Activated naive CD8-positive, alpha-beta T cell treated with anti-CD3 and anti-CD28 coated beads, Interleukin-2, amount 10 ng/mL, durations not matched to agents 7 days and 5 days (primary cell): ENCODE measurements around the gene CDC25C. TPM values are rescaled to one million over a fixed set of nuclear protein-coding genes. Genes with fewer than 3 reads are reported as not detected.

Source experiments
- ATAC-seq: fragments of 150-1000 bp; cut with Tn5 transposase; one replicate; pipeline ENCODE4 v1.10.0; 2021; ENCODE audit warnings: low read depth, moderate library complexity
- POLR2A ChIA-PET: fragments of 350-600 bp; sonication (Branson Sonifier 250); formaldehyde crosslinking; loops from one replicate; lab custom pipeline; 2021; ENCODE audit warnings: antibody characterized with exemption; lab: Charles Lee
- DNase-seq: peaks from one replicate; pipeline ENCODE4 v3.0.0; 2021
- H3K27ac Mint-ChIP-seq: one replicate; pipeline ENCODE4 v1.8.0; 2022; ENCODE audit warnings: mild to moderate bottlenecking, mixed read lengths
- H3K27me3 Mint-ChIP-seq: one replicate; pipeline ENCODE4 v1.8.0; 2022; ENCODE audit warnings: mild to moderate bottlenecking, moderate library complexity, mixed read lengths
- H3K36me3 Mint-ChIP-seq: one replicate; pipeline ENCODE4 v1.8.0; 2021; ENCODE audit warnings: mild to moderate bottlenecking, mixed read lengths
- H3K4me1 Mint-ChIP-seq: one replicate; pipeline ENCODE4 v1.8.0; 2021; ENCODE audit warnings: mixed read lengths
- H3K4me3 Mint-ChIP-seq: one replicate; pipeline ENCODE4 v1.8.0; 2022; ENCODE audit warnings: mild to moderate bottlenecking, moderate library complexity, mixed read lengths
- H3K9me3 Mint-ChIP-seq: one replicate; pipeline ENCODE4 v1.8.0; 2021; ENCODE audit warnings: mixed read lengths
- total RNA-seq, 2 experiments: library from RNA; stranded (reverse); gene quantifications; one replicate each; pipeline ENCODE4 v1.2.3, GENCODE V29; 2021

CDC25C gene
- total RNA-seq, 2 experiments from 2014 or later: 11.9 to 13.2 TPM

DNA sequence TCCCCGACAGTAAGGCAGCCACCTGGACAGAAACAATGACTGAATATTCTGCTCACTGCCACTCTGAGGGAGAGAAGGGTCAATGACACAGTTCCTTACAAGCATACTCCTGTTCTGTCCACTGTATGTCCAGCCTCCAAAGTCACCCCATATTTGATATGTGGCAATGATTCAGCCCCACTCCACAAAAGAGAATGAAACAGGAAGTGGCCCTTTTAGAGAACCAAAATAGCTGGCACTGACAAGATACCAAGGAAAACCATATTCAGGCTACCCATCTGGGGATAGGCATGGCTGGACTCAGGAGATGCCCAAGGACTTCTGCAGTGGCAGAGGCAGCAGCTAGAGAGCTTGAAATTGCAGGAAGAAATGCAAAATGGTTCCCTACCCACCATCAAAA, 44.4 kb downstream of the CDC25C start:
- ATAC-seq: no peak
- Mint-ChIP-seq H3K27ac (no peak overlapping the region), H3K36me3 (peaks cover 17% of the 10 kb centered on the region), H3K4me1 (no peaks in the 10 kb centered on the region), H3K4me3 (no peak overlapping the region), H3K27me3 (no peaks in the 10 kb centered on the region), H3K9me3 (no peaks in the 10 kb centered on the region)
- POLR2A ChIA-PET: no interaction called here
- no peak for DNase-seq

DNA sequence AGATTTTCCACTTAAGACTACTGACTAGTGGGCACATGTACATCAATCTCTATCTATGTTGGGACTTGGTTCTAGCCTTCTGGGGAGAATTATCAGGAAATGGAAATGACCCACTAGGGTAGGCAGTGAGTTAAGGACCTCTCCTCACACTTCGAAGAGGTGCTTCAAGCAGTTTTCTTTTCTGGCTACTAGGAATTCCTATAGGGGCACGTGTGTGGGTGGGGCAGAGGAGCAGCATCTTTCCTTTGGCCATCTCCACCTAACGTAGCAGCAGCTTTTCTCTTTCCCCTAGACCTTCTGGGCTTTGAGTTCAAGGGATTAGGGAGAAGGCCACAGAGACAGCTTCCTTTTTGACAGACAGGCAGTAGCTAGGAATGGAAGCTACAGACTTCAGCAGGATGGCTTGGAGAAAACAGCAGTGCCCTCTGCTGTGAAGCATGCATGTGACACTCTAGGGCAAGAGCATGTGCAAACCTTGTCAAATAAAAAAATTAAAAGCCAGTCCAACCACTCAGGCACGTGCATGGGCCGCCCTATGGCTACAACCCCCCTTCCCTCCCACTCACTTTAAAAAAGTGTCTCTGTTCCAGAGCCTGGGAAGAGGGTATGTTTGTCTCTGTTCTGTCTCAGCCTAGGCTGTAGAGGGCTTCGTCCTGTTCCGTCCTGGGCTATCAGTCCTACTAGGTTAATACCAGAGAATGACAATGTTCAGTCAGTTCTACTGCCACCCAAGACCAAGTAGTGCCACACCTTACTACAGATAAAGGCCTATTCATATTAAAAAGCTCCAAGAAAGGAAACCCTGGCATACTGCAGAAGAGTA, 48.5 kb downstream of the CDC25C start:
- H3K4me3 Mint-ChIP-seq: no peak overlapping the region
- POLR2A ChIA-PET: no interaction called here
- no peaks in the 10 kb centered on the region for H3K4me1 Mint-ChIP-seq
- peak; percentile 67 for ATAC-seq
- H3K9me3 Mint-ChIP-seq: no peaks in the 10 kb centered on the region
- no peak overlapping the region for H3K27ac Mint-ChIP-seq
- H3K27me3 Mint-ChIP-seq: no peaks in the 10 kb centered on the region
- no peak for DNase-seq
- H3K36me3 Mint-ChIP-seq: peaks cover 9% of the 10 kb centered on the region

DNA sequence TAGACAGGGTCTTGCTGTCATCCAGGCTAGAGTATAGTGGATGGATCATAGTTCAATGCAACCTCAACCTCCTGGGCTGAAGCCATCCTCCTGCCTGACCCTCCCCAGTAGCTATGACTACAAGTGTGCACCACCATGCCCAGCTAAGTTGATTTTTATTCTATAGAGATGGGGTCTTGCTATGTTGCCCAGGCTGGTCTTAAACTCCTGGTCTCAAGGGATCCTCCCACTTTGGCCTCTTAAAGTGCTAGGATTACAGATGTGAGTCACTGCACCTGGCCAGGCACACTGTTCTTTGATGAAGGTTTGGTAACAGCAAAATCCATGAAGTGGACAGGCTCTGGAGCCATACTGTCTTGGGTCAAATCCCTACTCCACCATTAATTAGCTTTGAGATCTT, 50.7 kb downstream of the CDC25C start:
- POLR2A ChIA-PET: no interaction called here
- Mint-ChIP-seq H3K27me3 (peaks cover 2% of the 10 kb centered on the region), H3K27ac (no peak overlapping the region), H3K4me3 (no peak overlapping the region), H3K4me1 (peaks cover 3% of the 10 kb centered on the region), H3K36me3 (peaks cover 7% of the 10 kb centered on the region), H3K9me3 (no peaks in the 10 kb centered on the region)
- ATAC-seq: no peak
- DNase-seq: no peak

DNA sequence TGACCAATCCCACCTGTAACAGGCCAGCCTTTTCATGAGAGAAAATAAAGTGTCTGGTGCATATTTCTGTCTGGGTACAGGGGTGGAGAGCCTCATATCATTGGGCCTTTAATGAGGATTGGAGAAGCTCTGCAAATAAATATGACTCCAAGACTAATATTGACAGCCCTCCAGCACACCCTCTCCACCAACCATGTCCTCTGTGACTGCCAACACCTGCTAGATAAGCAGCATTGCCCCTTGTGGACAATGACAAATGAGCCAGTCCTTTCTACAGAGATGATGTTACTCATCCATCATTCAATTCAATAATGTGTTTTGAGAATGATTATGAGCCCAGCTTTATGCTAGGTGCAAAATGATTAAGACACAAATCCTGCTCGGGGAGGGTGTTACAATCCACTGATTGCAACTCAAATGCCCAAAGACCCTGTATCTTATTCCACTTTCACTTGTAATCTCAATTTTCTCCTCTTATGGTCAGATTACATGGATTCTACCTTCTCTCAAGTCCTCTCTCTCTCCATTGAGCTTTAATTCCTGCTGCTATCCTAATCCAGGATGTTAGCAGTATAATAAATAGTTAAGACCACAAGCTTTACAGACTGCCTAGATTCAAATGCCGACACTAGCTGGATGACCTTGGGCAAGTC, 55.1 kb downstream of the CDC25C start:
- DNase-seq (no peak), ATAC-seq (no peak)
- Mint-ChIP-seq H3K4me3 (no peak overlapping the region), H3K9me3 (no peaks in the 10 kb centered on the region), H3K4me1 (peaks cover 8% of the 10 kb centered on the region), H3K27me3 (peaks cover 18% of the 10 kb centered on the region), H3K36me3 (no peaks in the 10 kb centered on the region), H3K27ac (no peak overlapping the region)
- POLR2A ChIA-PET: interaction anchor here (1.3 to 1.5 kb wide), 2 partner anchors 20 to 77 kb away, joined by 3 to 4 read pairs; no protein-coding TSS in a partner anchor

DNA sequence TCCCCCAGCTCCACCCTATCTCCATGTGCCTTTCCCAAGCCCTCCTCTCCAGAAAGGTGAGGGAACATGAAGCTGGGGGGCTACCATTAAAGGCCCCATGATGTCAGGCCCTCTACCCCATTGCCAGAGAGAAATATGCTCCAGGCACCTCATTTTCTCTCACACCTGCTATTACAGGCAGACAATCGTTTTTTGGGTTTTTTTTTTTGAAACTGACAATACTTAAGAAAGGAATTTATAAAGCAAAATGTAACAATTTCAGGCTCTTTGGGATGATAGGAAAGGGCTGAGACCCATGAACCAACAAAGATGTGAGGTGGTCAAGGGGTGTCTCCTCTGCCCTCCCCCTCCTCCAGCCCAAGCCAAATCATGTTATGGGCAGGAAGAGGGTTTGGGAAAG, 55.7 kb downstream of the CDC25C start:
- H3K9me3 Mint-ChIP-seq: no peaks in the 10 kb centered on the region
- POLR2A ChIA-PET: interaction anchor here (1.3 to 1.5 kb wide), 2 partner anchors 20 to 78 kb away, joined by 3 to 4 read pairs; no protein-coding TSS in a partner anchor
- H3K36me3 Mint-ChIP-seq: no peaks in the 10 kb centered on the region
- DNase-seq: no peak
- H3K27ac Mint-ChIP-seq: no peak overlapping the region
- no peak for ATAC-seq
- H3K4me3 Mint-ChIP-seq: no peak overlapping the region
- H3K27me3 Mint-ChIP-seq: peaks cover 18% of the 10 kb centered on the region
- peaks cover 8% of the 10 kb centered on the region for H3K4me1 Mint-ChIP-seq

DNA sequence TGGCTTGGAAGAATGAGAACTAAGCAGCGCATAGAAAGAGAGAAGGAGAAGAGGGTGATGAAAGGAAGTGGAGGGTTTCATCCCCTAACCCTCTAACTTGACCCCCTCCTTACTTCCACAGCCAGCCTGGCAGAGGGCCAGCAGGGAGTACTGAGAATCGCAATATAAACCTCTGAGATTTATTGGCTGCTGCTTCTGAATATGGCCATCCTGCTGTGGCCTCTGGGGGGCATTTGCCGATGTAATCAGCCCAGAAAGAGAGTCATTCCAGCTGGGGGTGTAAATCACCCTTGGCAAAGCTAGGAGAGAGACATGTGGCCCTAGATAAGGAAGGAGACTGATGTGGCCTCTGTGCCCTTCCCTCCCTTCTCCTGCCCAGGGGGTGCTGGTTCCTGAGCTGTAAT, 56.2 kb downstream of the CDC25C start:
- no peaks in the 10 kb centered on the region for H3K36me3 Mint-ChIP-seq
- ATAC-seq: no peak
- no peak overlapping the region for H3K27ac Mint-ChIP-seq
- H3K4me3 Mint-ChIP-seq: no peak overlapping the region
- POLR2A ChIA-PET: interaction anchor here (0.5 to 1.5 kb wide), 3 partner anchors 16 to 78 kb away, joined by 3 to 4 read pairs (median 3); no protein-coding TSS in a partner anchor
- H3K27me3 Mint-ChIP-seq: peaks cover 18% of the 10 kb centered on the region
- peaks cover 8% of the 10 kb centered on the region for H3K4me1 Mint-ChIP-seq
- H3K9me3 Mint-ChIP-seq: no peaks in the 10 kb centered on the region
- DNase-seq: no peak

DNA sequence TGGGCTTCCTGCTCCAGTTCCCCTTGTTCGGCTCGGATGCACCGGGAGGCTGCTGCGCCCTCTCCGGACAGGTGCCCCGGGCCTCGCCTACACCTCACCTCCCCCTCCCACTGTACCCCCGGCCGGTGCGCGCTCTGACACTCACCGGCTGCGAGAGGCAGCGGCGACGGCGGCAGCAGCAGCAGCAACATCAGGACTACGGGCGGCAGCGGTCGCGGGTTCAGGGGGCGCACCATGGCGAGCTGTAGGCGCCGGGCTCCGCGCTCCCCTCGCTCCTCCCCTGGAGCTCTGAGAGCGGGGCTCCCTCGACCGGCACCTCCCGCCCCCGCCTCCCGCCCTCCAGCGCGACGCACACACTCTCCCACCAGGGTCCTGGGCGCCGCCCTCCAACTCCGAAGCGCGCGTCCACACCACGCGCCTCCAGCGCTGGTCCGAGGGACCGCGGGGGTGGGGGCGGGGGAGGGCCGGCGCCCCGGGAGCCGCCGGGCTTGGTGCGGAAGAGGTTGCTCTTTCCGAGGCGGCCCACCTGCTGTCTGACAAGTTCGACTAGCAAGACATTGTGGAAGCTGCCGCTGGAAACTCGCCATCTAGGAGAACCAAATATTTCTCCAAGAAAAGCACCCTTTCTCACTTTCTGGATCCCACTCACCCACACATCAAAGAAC, 57.3 kb downstream of the CDC25C start, which contains the start of gene GFRA3:
GFRA3 (minus strand) TSS at position 433 of the 665 bp plus-strand sequence; CDS start at position 236, 197 bp downstream.
- POLR2A ChIA-PET: no interaction called here
- Mint-ChIP-seq H3K4me3 (peak within 1 kb of the TSS; percentile 65), H3K36me3 (no peaks in the 10 kb centered on the region), H3K9me3 (no peaks in the 10 kb centered on the region), H3K4me1 (peaks cover 8% of the 10 kb centered on the region), H3K27me3 (peaks cover 18% of the 10 kb centered on the region), H3K27ac (no peak within 1 kb of the TSS)
- peak; percentile 70 for ATAC-seq
- peak; percentile 47 for DNase-seq

DNA sequence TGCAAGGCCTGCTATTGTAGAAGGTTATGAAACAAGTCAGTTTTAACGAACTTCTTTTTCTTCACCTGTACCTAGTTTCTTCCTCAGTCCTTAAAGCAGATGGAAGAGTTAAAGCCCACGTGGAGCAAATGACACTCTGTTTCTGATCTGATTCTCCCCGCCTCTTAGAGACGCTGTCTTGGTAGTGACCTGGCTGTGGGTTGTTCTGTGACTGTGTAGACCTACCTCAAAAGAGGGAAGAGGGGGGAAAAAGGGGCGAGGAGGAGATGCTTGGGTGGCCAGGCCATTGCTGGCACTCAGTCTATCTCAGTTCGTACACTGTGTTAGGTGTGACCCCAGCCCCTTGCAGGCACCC, 57.8 kb downstream of the CDC25C start:
- no peak overlapping the region for H3K27ac Mint-ChIP-seq
- ATAC-seq (no peak), DNase-seq (no peak)
- H3K27me3 Mint-ChIP-seq: peaks cover 22% of the 10 kb centered on the region
- no peaks in the 10 kb centered on the region for H3K36me3 Mint-ChIP-seq
- peak overlapping the region; percentile 53 for H3K4me3 Mint-ChIP-seq
- H3K4me1 Mint-ChIP-seq: peaks cover 8% of the 10 kb centered on the region
- POLR2A ChIA-PET: no interaction called here
- no peaks in the 10 kb centered on the region for H3K9me3 Mint-ChIP-seq

DNA sequence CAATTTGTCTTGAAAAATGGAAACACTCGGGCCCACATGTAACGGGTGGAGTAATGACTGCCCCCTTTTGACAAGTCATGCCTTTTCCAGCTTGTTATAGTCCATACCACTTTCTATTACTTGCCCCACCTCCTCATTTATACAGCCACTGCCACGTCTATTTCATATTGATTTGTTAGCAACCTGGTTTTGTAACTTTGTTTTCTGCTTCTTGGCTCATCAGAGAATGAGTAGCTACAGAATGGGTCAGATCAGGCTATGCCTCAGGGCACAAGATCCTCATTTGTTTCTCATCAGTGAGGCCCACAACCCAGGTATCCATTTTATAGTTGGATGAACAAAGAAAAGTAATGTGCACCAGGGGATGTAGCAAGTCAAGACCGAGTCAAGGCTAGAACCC, 58.9 kb downstream of the CDC25C start:
- DNase-seq: no peak
- peaks cover 28% of the 10 kb centered on the region for H3K27me3 Mint-ChIP-seq
- no peaks in the 10 kb centered on the region for H3K36me3 Mint-ChIP-seq
- no peak overlapping the region for H3K4me3 Mint-ChIP-seq
- no peak for ATAC-seq
- H3K27ac Mint-ChIP-seq: no peak overlapping the region
- no peaks in the 10 kb centered on the region for H3K9me3 Mint-ChIP-seq
- H3K4me1 Mint-ChIP-seq: peaks cover 8% of the 10 kb centered on the region
- POLR2A ChIA-PET: no interaction called here

DNA sequence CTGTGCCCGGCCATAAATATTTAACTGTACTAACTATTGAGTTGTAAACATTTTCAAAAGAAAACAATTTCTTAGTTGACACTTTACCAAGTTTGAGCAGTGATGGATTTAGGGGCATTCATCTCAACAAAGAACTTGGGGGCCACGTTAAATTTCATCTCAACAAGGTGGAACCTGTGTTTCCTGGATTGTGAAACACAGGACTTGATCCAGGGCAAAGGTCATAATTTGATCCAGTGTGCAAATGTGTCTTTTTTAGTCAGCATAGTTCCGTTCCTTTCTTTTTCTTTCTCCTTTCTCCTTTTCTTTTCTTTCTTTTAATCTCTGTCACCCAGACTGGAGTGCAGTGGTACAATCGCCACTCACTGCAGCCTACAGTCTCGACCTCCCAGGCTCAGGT, 60.3 kb downstream of the CDC25C start:
- peaks cover 31% of the 10 kb centered on the region for H3K27me3 Mint-ChIP-seq
- no peak overlapping the region for H3K4me3 Mint-ChIP-seq
- no peaks in the 10 kb centered on the region for H3K9me3 Mint-ChIP-seq

DNA sequence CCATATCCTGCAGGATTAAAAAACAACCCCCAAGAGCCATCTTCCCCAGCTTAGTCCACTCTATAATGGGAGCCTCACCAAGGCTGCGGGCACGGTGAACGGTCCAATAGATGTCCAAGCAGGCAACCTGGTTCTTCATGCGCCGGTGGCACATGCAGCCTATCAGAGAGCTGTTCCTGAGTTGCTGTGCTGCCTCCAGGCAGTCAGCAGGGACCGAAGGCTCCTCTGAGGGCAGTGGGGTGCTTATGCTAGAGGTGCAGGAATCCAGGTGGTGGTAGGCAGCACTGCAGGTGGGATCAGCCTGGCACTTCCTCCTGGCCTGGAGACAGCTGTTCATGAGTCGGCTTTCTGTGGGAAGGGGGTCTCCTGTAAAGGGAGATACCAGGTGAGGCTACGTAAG, 67.4 kb downstream of the CDC25C start:
- Mint-ChIP-seq H3K4me1 (no peaks in the 10 kb centered on the region), H3K9me3 (no peaks in the 10 kb centered on the region), H3K4me3 (no peak overlapping the region), H3K27me3 (peaks cover 24% of the 10 kb centered on the region), H3K27ac (no peak overlapping the region), H3K36me3 (no peaks in the 10 kb centered on the region)
- no peak for ATAC-seq
- POLR2A ChIA-PET: no interaction called here
- DNase-seq: no peak

More for the DNA sequence above, 60.3 kb downstream of the CDC25C start:
- ATAC-seq: no peak
- no peak for DNase-seq
- Mint-ChIP-seq H3K4me1 (peaks cover 7% of the 10 kb centered on the region), H3K36me3 (no peaks in the 10 kb centered on the region), H3K27ac (no peak overlapping the region)
- POLR2A ChIA-PET: no interaction called here

DNA sequence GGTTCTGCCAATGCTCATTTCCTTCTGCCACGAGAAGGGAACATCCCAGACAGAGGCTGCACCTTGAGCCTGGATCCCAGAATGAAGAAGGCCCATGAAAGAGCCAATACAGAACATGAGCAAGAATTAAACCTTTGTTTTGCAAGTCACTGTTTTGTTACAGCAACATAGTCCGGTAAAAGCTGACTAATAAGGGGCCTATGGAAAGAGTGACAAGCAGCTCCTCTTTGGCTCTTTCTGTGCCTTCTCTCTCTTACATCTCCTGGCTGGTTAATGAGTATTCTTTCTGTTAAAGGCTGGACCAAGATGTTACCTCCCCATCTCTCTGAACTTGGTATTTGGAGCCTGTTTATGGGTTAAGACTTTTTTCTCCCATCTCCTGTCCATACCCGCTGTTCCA, 68.0 kb downstream of the CDC25C start:
- Mint-ChIP-seq H3K36me3 (no peaks in the 10 kb centered on the region), H3K4me3 (no peak overlapping the region), H3K4me1 (no peaks in the 10 kb centered on the region), H3K27me3 (peaks cover 20% of the 10 kb centered on the region), H3K9me3 (no peaks in the 10 kb centered on the region), H3K27ac (no peak overlapping the region)
- DNase-seq: no peak
- POLR2A ChIA-PET: no interaction called here
- ATAC-seq: no peak

DNA sequence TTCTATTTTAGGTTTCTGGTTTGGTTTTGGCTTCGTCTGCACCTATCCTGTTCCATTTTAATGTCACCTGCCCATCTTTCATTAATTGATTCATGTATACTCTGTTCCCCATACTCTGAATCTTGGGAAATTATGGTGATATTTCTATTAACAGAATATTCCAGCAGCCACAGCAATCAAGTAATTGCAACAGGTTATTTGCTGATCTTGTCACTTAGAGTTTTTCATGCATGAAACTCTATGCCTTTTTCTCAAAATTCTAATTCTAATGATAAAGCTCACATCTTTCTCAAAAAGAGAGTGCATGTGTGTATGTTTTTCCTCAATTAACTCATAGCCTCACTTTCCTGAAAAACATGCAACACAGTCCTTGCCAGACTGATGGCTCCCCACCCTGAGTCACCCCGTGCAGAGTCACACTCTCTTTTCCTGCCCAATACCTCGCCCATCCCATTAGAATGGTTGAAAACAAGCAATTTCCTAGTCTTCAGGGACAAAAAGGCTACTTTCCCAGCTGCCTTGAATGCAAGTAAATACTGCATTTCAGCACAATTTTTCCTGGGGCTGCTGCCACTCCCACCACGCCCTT, 72.8 kb downstream of the CDC25C start:
- Mint-ChIP-seq H3K27me3 (peaks cover 14% of the 10 kb centered on the region), H3K4me3 (no peak overlapping the region), H3K27ac (no peak overlapping the region), H3K36me3 (no peaks in the 10 kb centered on the region), H3K4me1 (no peaks in the 10 kb centered on the region), H3K9me3 (no peaks in the 10 kb centered on the region)
- ATAC-seq (no peak), DNase-seq (no peak)
- POLR2A ChIA-PET: no interaction called here
